Keratinocyte (primary cell): Measurements from ENCODE around the gene TNFRSF4. TPM values are rescaled to one million over a fixed set of nuclear protein-coding genes. Genes with fewer than 3 reads are reported as not detected.

Experiments
- DNase-seq: peaks from one replicate; pipeline ENCODE4 v3.0.0-alpha.2; 2011; ENCODE audit warnings: low read depth, missing footprints, low spot score
- FAIRE-seq: peaks from 2 replicates; lab custom pipeline; 2011; peaks lifted over from hg19 to GRCh38; lab: Jason Lieb, UNC
- H2AFZ ChIP-seq: 2 replicates; pipeline ENCODE4 v1.6.0; 2012; ENCODE audit warnings: low read length, control low read depth, inconsistent platforms; ENCODE audit not compliant: control insufficient read depth
- H3K27ac ChIP-seq: 2 replicates; pipeline ENCODE4 v1.5.1; 2011; ENCODE audit warnings: low read length; ENCODE audit not compliant: control insufficient read depth, insufficient read depth
- H3K27me3 ChIP-seq: 3 replicates; pipeline ENCODE4 v1.6.0; 2011; ENCODE audit warnings: low read length; ENCODE audit not compliant: control insufficient read depth, insufficient read depth; ENCODE audit errors: extremely low read depth
- H3K36me3 ChIP-seq, 2 experiments: 2 replicates in 1 of 2; 3 replicates in 1 of 2; pipeline ENCODE4 v1.5.1; 2011; ENCODE audit warnings: low read length in 2 of 2, mild to moderate bottlenecking in 1 of 2; ENCODE audit not compliant: control insufficient read depth in 2 of 2, insufficient read depth in 2 of 2; ENCODE audit errors: extremely low read depth in 1 of 2
- H3K4me1 ChIP-seq: 3 replicates; pipeline ENCODE4 v1.5.1; 2011; ENCODE audit warnings: low read length; ENCODE audit not compliant: control insufficient read depth, insufficient read depth; ENCODE audit errors: extremely low read depth
- H3K4me2 ChIP-seq: 3 replicates; pipeline ENCODE4 v1.6.0; 2011; ENCODE audit warnings: low read depth, low read length; ENCODE audit not compliant: control insufficient read depth, insufficient read depth; ENCODE audit errors: extremely low read depth
- H3K4me3 ChIP-seq, 3 experiments: fragments of 200-600 bp in 1 of 3; sonication (generic) in 1 of 3; 2 replicates in 2 of 3; 3 replicates in 1 of 3; pipeline ENCODE4 v1.5.1; 2011 to 2016; ENCODE audit warnings: low read length in 3 of 3, mild to moderate bottlenecking in 3 of 3, control low read depth in 2 of 3, inconsistent platforms in 1 of 3, low read depth in 1 of 3, mixed read lengths in 1 of 3, mixed run types in 1 of 3, moderate library complexity in 1 of 3; ENCODE audit not compliant: control insufficient read depth in 2 of 3, insufficient read depth in 2 of 3; ENCODE audit errors: extremely low read depth in 1 of 3
- H3K79me2 ChIP-seq: 2 replicates; pipeline ENCODE4 v1.6.0; 2012; ENCODE audit warnings: low read length; ENCODE audit not compliant: control insufficient read depth, insufficient read depth
- H3K9ac ChIP-seq: 3 replicates; pipeline ENCODE4 v1.6.0; 2011; ENCODE audit warnings: low read length; ENCODE audit not compliant: control insufficient read depth, insufficient read depth; ENCODE audit errors: extremely low read depth
- H3K9me1 ChIP-seq: 3 replicates; pipeline ENCODE4 v1.6.0; 2011; ENCODE audit warnings: low read length; ENCODE audit not compliant: control insufficient read depth, insufficient read depth; ENCODE audit errors: extremely low read depth
- H3K9me3 ChIP-seq: 2 replicates; pipeline ENCODE4 v1.5.1; 2012; ENCODE audit warnings: low read depth, low read length; ENCODE audit not compliant: control insufficient read depth
- H4K20me1 ChIP-seq: 3 replicates; pipeline ENCODE4 v1.6.0; 2011; ENCODE audit warnings: low read length; ENCODE audit not compliant: control insufficient read depth, insufficient read depth; ENCODE audit errors: extremely low read depth
- EZH2 ChIP-seq: IDR thresholded peaks from one replicate; pipeline ENCODE4 v1.6.1; 2012; ENCODE audit warnings: inconsistent platforms, mild to moderate bottlenecking, low read length, moderate library complexity
- dilution Hi-C: fragments of 300-500 bp; cut with MboI; formaldehyde crosslinking; loops from one replicate; pipeline ENCODE4 v1.7.0; 2020; ENCODE audit warnings: low sequenced_read_pairs; ENCODE audit not compliant: extremely low pct_ligation_motif_present
- polyA plus RNA-seq, 5 experiments: library from polyadenylated mRNA; depleted of rRNA in 3 of 5; stranded (reverse) in 3 of 5; stranded (forward) in 1 of 5; unstranded in 1 of 5; fragments of >200 nt; gene quantifications; 1 replicate in 1 of 5; 2 replicates in 3 of 5; 3 replicates in 1 of 5; pipeline versions ENCODE4 v1.2.1 to v1.2.3, GENCODE V29; 2011 to 2012; ENCODE audit warnings: missing spikeins in 2 of 5, low read depth in 1 of 5, low replicate concordance in 1 of 5
- TF ChIP-seq, protein P1 (sequence below), 3 experiments: IDR thresholded peaks in 1 of 3; conservative IDR thresholded peaks in 1 of 3; optimal IDR thresholded peaks in 1 of 3; 2 replicates in 2 of 3; 3 replicates in 1 of 3; pipeline versions ENCODE3 to v1.5.1; 2011; ENCODE audit warnings: low read length in 3 of 3, mild to moderate bottlenecking in 3 of 3, moderate library complexity in 2 of 3, control low read depth in 1 of 3, inconsistent platforms in 1 of 3; ENCODE audit not compliant: insufficient read depth in 2 of 3; ENCODE audit errors: extremely low read depth in 1 of 3

TNFRSF4 gene
- polyA plus RNA-seq, 1 donor (not counting 4 experiments of a cell fraction or from before 2014, with no cell fraction given) = not detected

DNA sequence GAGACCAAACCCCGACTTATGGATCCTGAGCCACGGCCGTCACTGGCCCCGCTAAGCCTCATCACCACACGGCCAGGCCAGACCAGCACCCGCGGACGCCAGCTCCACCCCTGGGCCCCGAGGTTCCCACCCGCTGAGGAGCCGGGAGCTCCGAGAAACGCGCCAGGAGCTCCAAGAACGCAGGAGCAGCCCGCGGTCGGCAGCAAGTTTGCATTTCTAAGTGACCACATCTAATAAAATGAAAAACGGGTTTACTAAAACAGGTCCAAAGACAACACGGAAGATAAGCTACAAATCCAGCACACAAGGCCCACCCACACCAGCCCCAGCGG lies 40.7 kb upstream of the TNFRSF4 start:
- Histone ChIP-seq H3K9me1 (no peaks in the 10 kb centered on the region), H3K9me3 (no peaks in the 10 kb centered on the region), H3K27ac (no peak overlapping the region), H4K20me1 (peaks cover 7% of the 10 kb centered on the region), H3K27me3 (no peaks in the 10 kb centered on the region), H3K36me3 (peaks cover 20 to 28% of the 10 kb centered on the region in 2 experiments), H3K79me2 (peaks cover 3% of the 10 kb centered on the region), H3K4me3 (no peak overlapping the region), H3K9ac (no peak overlapping the region), H2AFZ (no peak overlapping the region), H3K4me2 (no peak overlapping the region), H3K4me1 (peaks cover 19% of the 10 kb centered on the region)
- no peak for DNase-seq
- TF ChIP-seq EZH2 = no peak
- TF ChIP-seq, protein P1, sequence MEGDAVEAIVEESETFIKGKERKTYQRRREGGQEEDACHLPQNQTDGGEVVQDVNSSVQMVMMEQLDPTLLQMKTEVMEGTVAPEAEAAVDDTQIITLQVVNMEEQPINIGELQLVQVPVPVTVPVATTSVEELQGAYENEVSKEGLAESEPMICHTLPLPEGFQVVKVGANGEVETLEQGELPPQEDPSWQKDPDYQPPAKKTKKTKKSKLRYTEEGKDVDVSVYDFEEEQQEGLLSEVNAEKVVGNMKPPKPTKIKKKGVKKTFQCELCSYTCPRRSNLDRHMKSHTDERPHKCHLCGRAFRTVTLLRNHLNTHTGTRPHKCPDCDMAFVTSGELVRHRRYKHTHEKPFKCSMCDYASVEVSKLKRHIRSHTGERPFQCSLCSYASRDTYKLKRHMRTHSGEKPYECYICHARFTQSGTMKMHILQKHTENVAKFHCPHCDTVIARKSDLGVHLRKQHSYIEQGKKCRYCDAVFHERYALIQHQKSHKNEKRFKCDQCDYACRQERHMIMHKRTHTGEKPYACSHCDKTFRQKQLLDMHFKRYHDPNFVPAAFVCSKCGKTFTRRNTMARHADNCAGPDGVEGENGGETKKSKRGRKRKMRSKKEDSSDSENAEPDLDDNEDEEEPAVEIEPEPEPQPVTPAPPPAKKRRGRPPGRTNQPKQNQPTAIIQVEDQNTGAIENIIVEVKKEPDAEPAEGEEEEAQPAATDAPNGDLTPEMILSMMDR (optimal IDR thresholded peaks at IDR 0.05 in 1 of 3, IDR thresholded peaks at IDR 0.05 in 1 of 3, conservative IDR thresholded peaks at IDR 0.05 in 1 of 3; ENCODE audit: extremely low read depth in 1 of 3, insufficient read depth in 2 of 3, low read length in 3 of 3) = no peak
- FAIRE-seq = no peak
- dilution Hi-C loops = no loop called here

DNA sequence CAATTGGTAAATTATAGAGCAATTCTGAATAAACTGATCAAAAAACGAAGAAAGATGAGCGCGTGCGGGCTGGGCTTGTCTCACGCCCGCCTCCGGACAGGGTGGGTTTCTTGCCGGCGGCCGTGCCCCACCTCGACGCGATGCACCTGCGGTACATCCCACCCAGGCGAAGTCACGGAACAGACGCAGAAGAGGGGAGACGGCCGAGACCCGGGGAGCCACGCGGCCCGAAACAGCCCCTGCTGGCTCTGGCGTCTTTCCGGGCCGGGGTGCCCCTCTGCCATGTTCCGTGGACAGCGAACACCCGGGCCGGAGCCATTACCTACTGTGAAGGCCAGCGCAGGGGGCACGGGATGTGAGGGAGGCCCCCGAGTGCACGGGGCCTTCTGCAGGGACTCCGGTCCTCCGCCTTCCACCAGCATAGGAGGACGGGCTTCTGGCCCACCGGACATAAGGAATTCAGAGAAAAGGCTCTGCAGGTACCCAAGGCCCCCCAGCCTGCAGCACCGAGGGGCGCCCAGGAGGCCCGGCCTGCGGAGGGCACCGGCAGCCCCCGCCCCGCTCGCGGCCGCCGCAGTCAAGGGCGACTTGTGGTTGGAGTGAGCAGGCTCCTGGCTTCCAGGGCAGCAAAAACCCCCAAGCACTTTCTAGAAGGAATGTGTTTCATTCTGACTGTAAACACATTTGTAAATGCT lies 40.2 kb upstream of the TNFRSF4 start:
- Histone ChIP-seq H3K79me2 (peaks cover 3% of the 10 kb centered on the region), H3K9ac (no peak overlapping the region), H4K20me1 (peaks cover 7% of the 10 kb centered on the region), H3K9me1 (no peaks in the 10 kb centered on the region), H3K27ac (no peak overlapping the region), H3K9me3 (no peaks in the 10 kb centered on the region), H3K36me3 (peaks cover 17 to 25% of the 10 kb centered on the region in 2 experiments), H3K4me3 (no peak overlapping the region), H3K4me2 (no peak overlapping the region), H2AFZ (no peak overlapping the region), H3K4me1 (peaks cover 18% of the 10 kb centered on the region), H3K27me3 (no peaks in the 10 kb centered on the region)
- no peak for FAIRE-seq
- dilution Hi-C loops = no loop called here
- TF ChIP-seq, protein P1 (optimal IDR thresholded peaks at IDR 0.05 in 1 of 3, IDR thresholded peaks at IDR 0.05 in 1 of 3, conservative IDR thresholded peaks at IDR 0.05 in 1 of 3; ENCODE audit: extremely low read depth in 1 of 3, insufficient read depth in 2 of 3, low read length in 3 of 3) = no peak
- TF ChIP-seq EZH2 = no peak
- DNase-seq = no peak
